HK-2 (cell line): ENCODE results near the gene SH3GL3.

Experiments
- DNase-seq: peaks from one replicate; pipeline ENCODE4 v3.0.0-alpha.2; 2018; ENCODE audit not compliant: unreplicated experiment

Gene SH3GL3

DNA sequence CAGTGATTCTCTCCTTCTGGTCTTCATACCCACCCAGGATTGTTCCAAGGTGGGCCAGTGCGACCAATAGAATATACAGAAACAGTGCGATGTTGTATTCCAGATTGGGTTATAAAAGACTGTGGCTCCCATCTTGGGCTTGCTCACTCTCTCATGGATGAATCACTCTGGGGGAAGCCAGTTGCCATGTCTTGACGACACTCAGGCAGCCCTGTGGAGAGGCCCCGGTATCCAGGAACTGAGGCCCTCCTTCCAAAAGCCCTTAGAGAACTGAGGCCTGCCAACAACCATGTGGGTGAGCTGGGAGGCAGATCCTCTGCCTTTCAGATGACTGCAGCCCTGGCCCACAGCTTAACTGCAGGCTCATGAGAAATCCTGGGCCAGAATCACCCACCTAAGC is 57.2 kb downstream of the SH3GL3 start:
- no peak for DNase-seq

DNA sequence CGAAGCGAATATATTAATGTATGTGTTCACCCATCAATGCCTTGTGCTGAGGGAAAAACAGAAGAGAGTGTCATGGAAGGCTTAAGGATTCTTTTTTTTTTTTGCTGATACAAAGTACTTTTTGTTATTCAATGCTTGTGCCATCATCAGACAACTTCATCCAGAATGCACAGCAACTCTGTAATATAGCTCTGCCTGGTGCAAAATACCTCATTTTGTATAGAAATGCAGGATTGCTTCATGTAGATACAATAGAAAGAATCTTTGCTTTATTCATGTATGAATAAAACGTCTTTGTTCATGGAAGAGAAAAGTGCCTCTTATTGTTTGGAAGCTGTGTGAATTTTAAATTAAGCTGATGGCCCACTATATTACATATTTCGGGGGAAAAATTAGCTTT is 62.9 kb downstream of the SH3GL3 start:
- no peak for DNase-seq

- no peak for DNase-seq
Measured at GRCh38 chr15:83512459-83512858, 65.3 kb downstream of the SH3GL3 start.

- DNase-seq, result no peak
Measured at GRCh38 chr15:83514584-83514983, 67.4 kb downstream of the SH3GL3 start.

DNA sequence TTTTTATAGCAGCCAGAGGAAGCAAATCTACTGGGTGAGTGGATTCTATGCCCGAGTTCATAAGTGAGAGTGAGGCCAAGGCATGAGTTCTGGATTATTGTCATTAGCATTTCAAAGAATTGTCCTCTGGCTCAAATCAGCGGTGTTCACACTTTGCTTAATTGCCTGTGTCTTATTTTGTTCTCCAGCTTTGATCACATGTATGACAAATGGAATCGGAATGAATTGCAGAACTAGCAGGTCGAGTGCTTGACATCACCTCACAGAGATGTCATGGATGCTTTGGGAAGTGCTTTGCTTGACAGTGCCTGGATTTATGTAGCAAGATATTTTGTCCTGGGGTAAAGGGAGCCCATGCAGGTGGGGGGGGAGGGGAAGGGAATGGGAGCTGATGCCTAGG is 68.0 kb downstream of the SH3GL3 start:
- DNase-seq, result no peak

DNA sequence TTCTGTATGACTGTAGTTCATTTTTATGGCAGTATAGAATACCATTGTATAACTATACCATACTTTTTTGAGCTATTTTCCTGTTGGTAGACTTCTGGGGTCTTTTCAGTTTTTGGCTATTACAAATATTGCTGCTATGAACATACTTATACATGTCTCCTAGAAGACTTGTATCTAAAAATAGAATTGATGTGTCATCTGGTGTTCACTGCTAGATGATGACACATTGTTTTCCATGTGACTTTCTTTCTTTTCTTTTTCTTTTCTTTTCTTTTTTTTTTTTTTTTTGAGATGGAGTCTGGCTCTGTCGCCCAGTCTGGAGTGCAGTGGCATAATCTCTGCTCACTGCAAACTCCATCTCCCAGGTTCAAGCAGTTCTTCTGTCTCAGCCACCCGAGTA is 69.8 kb downstream of the SH3GL3 start:
- no peak for DNase-seq

- no peak for DNase-seq
Measured at GRCh38 chr15:83526319-83526718, 79.2 kb downstream of the SH3GL3 start.

GRCh38 chr15:83533410-83533962 is 86.3 kb downstream of the SH3GL3 start:
- DNase-seq, result no peak

- DNase-seq, result no peak
Measured at GRCh38 chr15:83537606-83538005, 90.5 kb downstream of the SH3GL3 start.

DNA sequence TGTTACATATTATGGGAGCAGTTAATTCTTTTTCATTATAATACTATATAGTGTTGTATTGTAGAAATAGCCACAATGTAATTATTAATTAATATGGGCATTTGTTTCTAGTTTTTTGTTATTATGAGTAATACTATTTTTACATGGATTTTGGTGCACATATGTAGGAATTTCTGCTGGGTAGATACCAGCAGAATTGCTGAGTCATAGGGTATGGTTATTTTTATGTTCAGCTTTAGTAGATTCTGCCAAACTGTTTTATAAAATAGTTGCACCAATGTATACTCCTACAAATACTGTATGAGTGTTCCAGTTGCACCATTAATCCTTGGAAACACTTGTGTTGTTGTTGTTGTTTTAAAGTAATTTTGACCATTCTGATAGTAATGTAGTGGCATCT is 91.5 kb downstream of the SH3GL3 start:
- no peak for DNase-seq

DNA sequence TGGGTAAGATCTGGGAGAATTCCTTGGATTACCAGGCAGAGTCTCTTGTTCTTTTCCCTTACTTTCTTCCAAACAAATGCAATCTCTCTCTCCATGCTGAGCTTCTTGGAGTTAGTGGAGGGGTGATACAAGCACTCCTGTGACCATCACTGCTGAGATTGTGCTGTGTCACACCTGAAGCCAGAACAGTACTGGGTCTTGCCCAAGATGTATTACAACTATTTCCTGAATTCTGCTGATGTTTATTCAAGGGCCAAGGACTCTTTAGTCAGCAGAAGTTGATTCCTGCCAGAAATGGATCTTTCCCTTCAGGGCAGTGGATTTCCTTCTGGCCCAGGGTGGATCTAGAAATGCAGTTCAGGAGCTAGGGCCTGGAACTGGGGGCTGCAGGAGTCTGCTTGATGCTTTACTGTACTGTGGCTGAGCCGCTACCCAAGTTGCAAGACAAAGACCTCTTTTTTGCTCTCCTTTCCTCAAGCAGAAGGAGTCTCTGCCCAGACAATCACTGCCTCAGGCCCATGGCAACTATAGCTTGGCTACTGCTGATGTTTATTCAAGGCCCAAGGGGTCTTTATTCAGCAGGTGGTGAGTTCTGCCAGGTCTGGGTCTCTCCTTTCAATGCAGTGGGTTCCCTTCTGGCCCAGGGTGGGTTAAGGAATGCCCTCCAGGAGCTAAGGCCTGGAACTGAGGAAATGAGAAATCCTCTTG is 98.8 kb downstream of the SH3GL3 start:
- no peak for DNase-seq

DNA sequence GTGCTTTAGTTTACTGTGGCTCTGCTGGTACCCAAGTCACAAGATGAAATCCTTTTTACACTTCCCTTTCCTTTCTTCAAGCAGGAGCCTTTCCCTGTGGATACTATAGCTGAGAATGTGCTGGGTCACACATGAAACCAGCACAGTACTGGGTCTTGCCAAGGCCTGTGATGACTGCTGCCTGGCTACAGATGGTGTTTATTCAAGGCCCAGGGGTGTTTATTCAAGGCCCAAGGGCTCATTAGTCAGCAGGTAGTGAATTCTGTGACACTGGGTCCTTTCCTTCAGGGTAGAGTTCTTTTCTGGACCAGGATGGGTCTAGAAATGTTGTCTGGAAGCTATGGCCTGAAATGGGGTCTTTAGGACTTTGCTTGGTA is 99.4 kb downstream of the SH3GL3 start:
- DNase-seq, result no peak

DNA sequence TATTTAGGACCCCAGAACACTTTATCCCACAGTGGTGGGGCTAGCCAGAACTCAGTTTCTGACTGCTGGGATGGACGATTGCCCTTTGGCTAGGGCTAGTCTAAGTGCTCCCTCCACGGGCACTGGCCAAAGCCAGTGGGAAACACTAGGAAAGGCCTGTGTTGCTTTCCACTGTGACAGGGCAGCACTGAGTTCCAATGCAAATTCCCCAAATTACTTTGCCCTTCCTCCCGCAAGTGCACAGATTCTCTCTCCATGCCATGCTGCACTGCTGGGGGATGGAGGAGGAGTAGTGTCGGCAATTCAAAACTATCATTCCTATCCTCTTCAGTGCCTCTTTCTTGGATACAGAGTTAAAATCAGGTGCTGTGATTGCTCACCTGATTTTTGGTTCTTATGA is 100.0 kb downstream of the SH3GL3 start:
- no peak for DNase-seq

GRCh38 chr15:83549623-83550022 is 102.5 kb downstream of the SH3GL3 start:
- no peak for DNase-seq

GRCh38 chr15:83554558-83554957 is 107.4 kb downstream of the SH3GL3 start:
- DNase-seq, result no peak

- DNase-seq, result no peak
Measured at GRCh38 chr15:83555383-83555782, 108.2 kb downstream of the SH3GL3 start.

GRCh38 chr15:83556068-83556467 is 108.9 kb downstream of the SH3GL3 start:
- no peak for DNase-seq

- DNase-seq, result no peak
Measured at GRCh38 chr15:83556754-83557153, 109.6 kb downstream of the SH3GL3 start.

DNA sequence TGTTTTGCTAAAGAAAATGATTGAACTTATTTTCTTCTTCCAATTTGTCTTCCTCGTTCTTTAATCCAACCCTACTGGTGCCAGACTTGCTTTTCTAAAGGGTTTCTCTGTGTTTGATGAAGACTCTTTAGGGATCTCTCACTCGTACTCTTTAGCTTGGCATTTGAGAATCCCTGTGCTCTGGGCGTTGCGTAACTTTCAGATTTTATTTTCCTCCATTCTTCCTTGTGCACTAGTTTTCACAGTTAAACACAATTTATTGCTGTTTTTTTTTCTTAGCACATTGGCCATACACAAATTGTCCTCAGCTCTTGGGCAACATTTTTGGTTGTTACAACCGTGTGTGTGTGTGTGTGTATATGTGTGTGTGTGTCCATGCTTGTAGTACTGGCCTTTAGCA is 111.0 kb downstream of the SH3GL3 start:
- DNase-seq, result no peak

DNA sequence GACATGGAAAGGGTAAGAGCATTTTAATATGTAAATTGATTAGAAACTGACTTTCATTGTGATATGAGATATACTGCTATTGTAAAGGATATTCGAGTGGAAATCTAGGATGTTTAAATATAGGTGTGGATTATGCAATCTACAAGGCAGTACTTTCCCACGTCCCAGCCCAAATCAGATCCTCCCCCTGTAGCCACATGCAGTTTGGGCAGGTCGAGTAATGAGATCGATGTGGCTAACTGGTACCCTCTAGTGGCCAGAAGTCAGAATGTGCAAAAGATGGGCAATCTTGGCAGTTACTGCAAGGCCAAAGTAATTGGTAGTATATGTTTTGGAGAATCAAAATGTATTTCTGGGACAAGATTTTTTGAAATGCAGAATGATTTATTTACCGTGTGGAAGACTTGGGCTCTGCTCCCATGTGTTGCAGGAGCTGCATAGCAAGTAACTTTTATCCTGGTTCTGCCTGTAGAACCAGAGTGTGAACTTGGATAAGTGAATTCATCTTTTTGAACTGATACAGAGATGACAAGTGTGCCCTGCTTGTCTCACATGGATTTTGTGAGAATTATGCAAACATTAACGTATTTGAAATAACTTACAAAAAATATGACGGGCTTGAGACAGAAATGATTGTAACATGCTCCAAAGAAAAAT is 112.3 kb downstream of the SH3GL3 start:
- DNase-seq, result peak; percentile 25

DNA sequence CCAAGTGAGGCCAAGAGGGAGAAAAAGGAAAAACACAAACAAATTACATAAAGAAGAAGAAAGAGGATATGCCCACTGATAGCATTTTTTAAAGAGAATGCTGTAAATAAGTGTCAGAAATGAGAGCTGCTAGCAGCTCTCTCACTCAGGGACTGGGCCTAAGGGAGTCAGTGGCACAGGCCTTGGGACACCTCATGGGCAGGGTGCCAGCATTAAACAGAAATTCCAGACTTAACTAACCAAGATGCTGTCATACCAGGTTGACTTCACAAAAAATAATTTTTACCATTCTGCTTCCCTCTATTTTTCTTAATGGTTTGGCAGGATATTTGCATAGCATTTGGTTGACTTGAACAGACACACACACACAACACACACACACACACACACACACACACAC is 114.5 kb downstream of the SH3GL3 start:
- no peak for DNase-seq

GRCh38 chr15:83565138-83565537 is 118.0 kb downstream of the SH3GL3 start:
- DNase-seq, result no peak

DNA sequence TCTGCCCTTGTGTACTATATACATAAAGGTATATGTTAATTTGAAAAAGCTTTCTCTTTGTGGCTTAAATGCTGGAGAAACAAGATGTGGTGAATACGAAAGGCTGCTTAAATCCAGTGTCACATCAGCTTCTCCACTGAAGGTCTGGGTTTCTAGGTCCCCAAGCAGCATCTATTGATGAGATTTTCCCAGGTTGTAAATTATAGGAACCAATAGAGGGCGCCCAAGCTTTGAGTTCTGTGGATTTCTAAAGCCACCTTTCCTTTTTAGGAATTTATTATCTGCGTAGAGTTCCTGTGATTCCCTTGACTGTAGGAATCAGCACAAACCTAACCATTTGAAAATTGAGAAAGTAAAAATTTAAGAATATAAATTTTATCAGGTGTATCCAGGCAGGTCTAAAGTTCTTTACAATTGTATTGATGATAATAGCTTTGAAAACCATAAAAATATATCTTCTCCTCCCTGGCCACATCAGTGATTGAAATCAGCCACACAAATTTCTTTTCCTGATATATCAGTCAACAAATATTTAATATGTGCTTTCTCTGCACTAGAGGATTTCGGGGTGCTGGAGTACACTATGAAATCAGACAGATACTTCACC is 118.5 kb downstream of the SH3GL3 start:
- DNase-seq, result no peak
